K562 (cell line): ENCODE data around the gene VARS1. TPM values are rescaled to one million over a fixed set of nuclear protein-coding genes. Genes with fewer than 3 reads are reported as not detected.

ENCODE experiments used
- ATF1 ChIP-seq, 2 experiments: fragments of 450-650 bp in 1 of 2; IDR thresholded peaks; 2 replicates each; pipeline ENCODE4 v1.6.1; 2016; ENCODE audit warnings: missing compliant biosample characterization in 1 of 2, missing genetic modification characterization in 1 of 2
- ATF3 ChIP-seq, 2 experiments: fragments of 450-650 bp in 1 of 2; sonication (generic) in 1 of 2; formaldehyde crosslinking in 1 of 2; IDR thresholded peaks in 1 of 2; conservative IDR thresholded peaks in 1 of 2; 2 replicates each; pipeline versions ENCODE4 v1.6.1 to v1.8.1; 2016 to 2023; ENCODE audit warnings: mild to moderate bottlenecking in 2 of 2, moderate library complexity in 2 of 2, inconsistent platforms in 1 of 2, missing genetic modification reagents in 1 of 2
- CBX3 ChIP-seq, 2 experiments: IDR thresholded peaks; 1 replicate in 1 of 2; 2 replicates in 1 of 2; pipeline ENCODE4 v1.6.1; 2012; ENCODE audit warnings: inconsistent platforms in 2 of 2, low read length in 2 of 2, borderline replicate concordance in 1 of 2, control low read depth in 1 of 2
- CCNT2 ChIP-seq: IDR thresholded peaks from 2 replicates; pipeline ENCODE4 v1.6.1; 2011; ENCODE audit warnings: borderline replicate concordance, low read depth, mild to moderate bottlenecking, moderate library complexity, mixed read lengths, low read length; ENCODE audit not compliant: insufficient read length; ENCODE audit errors: extremely low read depth
- EHMT2 ChIP-seq: fragments of 450-650 bp; IDR thresholded peaks from 2 replicates; pipeline ENCODE4 v1.6.1; 2018; ENCODE audit warnings: antibody characterized with exemption
- ETV1 ChIP-seq: fragments of 450-650 bp; conservative IDR thresholded peaks from 2 replicates; pipeline ENCODE4 v1.6.1; 2016; ENCODE audit warnings: missing genetic modification characterization, control low read depth, low read depth, missing compliant biosample characterization
- HDAC2 ChIP-seq: fragments of 450-650 bp; IDR thresholded peaks from 2 replicates; pipeline ENCODE4 v1.6.1; 2016; ENCODE audit warnings: mild to moderate bottlenecking
- HINFP ChIP-seq: fragments of 450-650 bp; conservative IDR thresholded peaks from 2 replicates; pipeline ENCODE4 v1.6.1; 2016; ENCODE audit warnings: missing genetic modification characterization, low read depth, mild to moderate bottlenecking, control low read depth, missing compliant biosample characterization
- KLF1 ChIP-seq: fragments of 450-650 bp; IDR thresholded peaks from 2 replicates; pipeline ENCODE4 v1.6.1; 2016; ENCODE audit warnings: missing genetic modification characterization, missing compliant biosample characterization
- MYBL2 ChIP-seq, 2 experiments: fragments of 450-650 bp in 1 of 2; sonication (generic) in 1 of 2; formaldehyde crosslinking in 1 of 2; IDR thresholded peaks; 2 replicates each; pipeline versions ENCODE4 v1.6.1 to v1.8.1; 2017 to 2022; ENCODE audit warnings: borderline replicate concordance in 1 of 2, inconsistent platforms in 1 of 2, low read depth in 1 of 2, mild to moderate bottlenecking in 1 of 2, missing genetic modification reagents in 1 of 2, moderate library complexity in 1 of 2
- POLR2AphosphoS5 ChIP-seq: IDR thresholded peaks from 2 replicates; pipeline ENCODE4 v1.6.1; 2011; ENCODE audit warnings: mild to moderate bottlenecking, low read depth, low read length, moderate library complexity; ENCODE audit not compliant: control insufficient read depth, insufficient read depth
- RERE ChIP-seq: sonication (generic); formaldehyde crosslinking; IDR thresholded peaks from 2 replicates; pipeline ENCODE4 v1.8.0; 2023; ENCODE audit warnings: missing genetic modification reagents, mild to moderate bottlenecking, borderline replicate concordance
- SMARCE1 ChIP-seq: fragments of 450-650 bp; IDR thresholded peaks from 2 replicates; pipeline ENCODE4 v1.7.1; 2016; ENCODE audit warnings: mild to moderate bottlenecking
- TCF7 ChIP-seq: sonication (generic); IDR thresholded peaks from 2 replicates; pipeline ENCODE4 v1.6.1; 2016; ENCODE audit warnings: antibody characterized with exemption, borderline replicate concordance
- TOE1 ChIP-seq, 2 experiments: fragments of 450-650 bp in 1 of 2; sonication (generic) in 1 of 2; formaldehyde crosslinking in 1 of 2; IDR thresholded peaks; 2 replicates each; pipeline versions ENCODE4 v1.7.1 to v1.8.0; 2016 to 2022; ENCODE audit warnings: borderline replicate concordance in 2 of 2, mild to moderate bottlenecking in 2 of 2, antibody characterized with exemption in 1 of 2, inconsistent platforms in 1 of 2, low read depth in 1 of 2, missing genetic modification reagents in 1 of 2, moderate library complexity in 1 of 2
- ZBED1 ChIP-seq: IDR thresholded peaks from 2 replicates; pipeline ENCODE4 v1.6.1; 2014
- ZBTB17 ChIP-seq: fragments of 450-650 bp; formaldehyde crosslinking; IDR thresholded peaks from 2 replicates; pipeline ENCODE4 v1.4.0; 2020; ENCODE audit warnings: mild to moderate bottlenecking
- ZFPM2 ChIP-seq: fragments of 250-450 bp; sonication (Bioruptor Pico); IDR thresholded peaks from 2 replicates; pipeline ENCODE4 v1.5.1; 2022; ENCODE audit warnings: mild to moderate bottlenecking
- ZNF347 ChIP-seq: fragments of 450-650 bp; formaldehyde crosslinking; IDR thresholded peaks from 2 replicates; pipeline ENCODE4 v1.4.0; 2020; ENCODE audit warnings: low read depth, mild to moderate bottlenecking, moderate library complexity
- ZNF354B ChIP-seq: fragments of 250-450 bp; sonication (Bioruptor Pico); IDR thresholded peaks from 2 replicates; pipeline ENCODE4 v1.4.0; 2020
- polyA plus RNA-seq, 8 experiments: library from polyadenylated mRNA; depleted of rRNA in 4 of 8; stranded (reverse) in 5 of 8; unstranded in 3 of 8; fragments of >200 nt; fragmentation: Nextera tagmentation in 2 of 8; fragmentation: Illumina TruSeq in 1 of 8; extraction: Ambion mirVana in 2 of 8; extraction: Trizol in 1 of 8; gene quantifications; 2 replicates each; pipeline versions ENCODE4 v1.2.1 to v1.2.3, GENCODE V29; 2011 to 2014; ENCODE audit warnings: inconsistent platforms in 1 of 8, missing spikeins in 1 of 8
- total RNA-seq, 7 experiments: library from RNA; depleted of rRNA in 6 of 7; stranded (reverse); fragments of >200 nt in 6 of 7; fragmentation: Illumina TruSeq in 2 of 7; extraction: Trizol in 2 of 7; gene quantifications; 2 replicates each; pipeline versions ENCODE4 v1.2.1 to v1.2.3, GENCODE V29; 2011 to 2021; ENCODE audit warnings: low replicate concordance in 1 of 7

VARS1 gene
- total and polyA plus RNA-seq, 9 of the 15 experiments (the other 6 are each of a cell fraction or from before 2014, with no cell fraction given), result 2.9 to 488 (median 130) TPM

GRCh38 chr6:31814677-31815024 is 19.1 kb upstream of the VARS1 start (continued):
- TF ChIP-seq RERE (CRISPR knock-in tag) (no peak), TOE1 (IDR thresholded peaks at IDR 0.05; ENCODE audit: borderline replicate concordance) (no peak), TOE1 (CRISPR knock-in tag; IDR thresholded peaks at IDR 0.05; ENCODE audit: borderline replicate concordance, low read depth) (no peak), KLF1 (tag) (no peak), CCNT2 (no peak), ZFPM2 (CRISPR knock-in tag) (no peak), HDAC2 (peak; percentile 69; the same call in 1 of the 2 replicates), ZBTB17 (CRISPR knock-in tag) (peak; percentile 55; the same call in 1 of the 2 replicates), ZNF347 (CRISPR knock-in tag) (no peak), SMARCE1 (no peak; the same call in 1 of the 2 replicates), TCF7 (peak; percentile 69; the same call in 1 of the 2 replicates), CBX3 (IDR thresholded peaks at IDR 0.05; ENCODE audit: borderline replicate concordance in 1 of 2, low read length in 2 of 2) (peak in 1 of 2 experiments; percentile 22; a peak in 1 of 3 replicates), MYBL2 (IDR thresholded peaks at IDR 0.05; ENCODE audit: low read depth) (no peak), MYBL2 (CRISPR knock-in tag; IDR thresholded peaks at IDR 0.05; ENCODE audit: borderline replicate concordance) (no peak), ZBED1 (no peak), HINFP (tag) (no peak), ATF3 (IDR thresholded peaks at IDR 0.05) (no peak), ATF3 (CRISPR knock-in tag; conservative IDR thresholded peaks at IDR 0.05) (peak; percentile 46; the same call in 1 of the 2 replicates), EHMT2 (no peak), ZNF354B (CRISPR knock-in tag) (no peak), ATF1 (CRISPR knock-in tag; IDR thresholded peaks at IDR 0.05) (no peak), ATF1 (tag; IDR thresholded peaks at IDR 0.05) (no peak), POLR2AphosphoS5 (peak; percentile 72; the same call in 1 of the 2 replicates), ETV1 (no peak)
